Choroid plexus epithelial cell (primary cell): Measurements from ENCODE around the gene B4GALT2.

Experiments
- DNase-seq: peaks from one replicate; pipeline ENCODE4 v3.0.0-alpha.2; 2010; ENCODE audit warnings: low read depth
- H3K4me3 ChIP-seq: 2 replicates; pipeline ENCODE4 v1.5.1; 2011; ENCODE audit warnings: low read depth, mild to moderate bottlenecking, control low read depth, low read length, moderate library complexity
- CTCF ChIP-seq: conservative IDR thresholded peaks from 2 replicates; pipeline ENCODE4 v1.5.1; 2011; ENCODE audit warnings: low read depth, mild to moderate bottlenecking, control low read depth, inconsistent platforms, low read length, moderate library complexity

The B4GALT2 gene

GRCh38 chr1:43970911-43971310 is 8.1 kb upstream of the B4GALT2 start:
- no peak for TF ChIP-seq CTCF
- no peak overlapping the region for H3K4me3 ChIP-seq
- DNase-seq, result no peak

GRCh38 chr1:43971336-43971980 is 7.6 kb upstream of the B4GALT2 start:
- no peak overlapping the region for H3K4me3 ChIP-seq
- no peak for TF ChIP-seq CTCF
- DNase-seq, result no peak

DNA sequence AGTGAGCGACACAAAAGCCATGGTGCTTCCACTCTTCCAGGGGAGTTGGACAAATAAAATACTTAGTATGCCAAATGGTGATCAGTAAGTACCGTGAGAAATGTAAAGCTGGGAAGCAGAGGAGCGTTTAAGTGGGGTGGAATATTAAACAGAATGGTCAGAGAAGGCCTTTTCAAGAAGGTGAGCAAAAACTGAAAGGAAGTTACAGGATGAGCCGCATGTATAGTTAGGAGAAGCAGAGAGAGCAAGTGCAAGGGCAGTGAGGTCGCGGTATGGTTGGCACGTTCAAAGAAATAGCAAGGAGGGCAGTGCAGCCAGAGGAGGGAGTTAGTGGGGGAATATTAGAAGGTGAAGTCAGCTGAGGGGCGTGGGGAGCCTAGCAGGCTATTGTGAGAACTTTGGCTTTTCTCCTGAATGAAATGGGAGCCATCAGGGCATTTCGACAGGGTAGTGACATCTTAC is 5.0 kb upstream of the B4GALT2 start:
- DNase-seq, result peak; percentile 22
- H3K4me3 ChIP-seq, result peak overlapping the region; percentile 97

DNA sequence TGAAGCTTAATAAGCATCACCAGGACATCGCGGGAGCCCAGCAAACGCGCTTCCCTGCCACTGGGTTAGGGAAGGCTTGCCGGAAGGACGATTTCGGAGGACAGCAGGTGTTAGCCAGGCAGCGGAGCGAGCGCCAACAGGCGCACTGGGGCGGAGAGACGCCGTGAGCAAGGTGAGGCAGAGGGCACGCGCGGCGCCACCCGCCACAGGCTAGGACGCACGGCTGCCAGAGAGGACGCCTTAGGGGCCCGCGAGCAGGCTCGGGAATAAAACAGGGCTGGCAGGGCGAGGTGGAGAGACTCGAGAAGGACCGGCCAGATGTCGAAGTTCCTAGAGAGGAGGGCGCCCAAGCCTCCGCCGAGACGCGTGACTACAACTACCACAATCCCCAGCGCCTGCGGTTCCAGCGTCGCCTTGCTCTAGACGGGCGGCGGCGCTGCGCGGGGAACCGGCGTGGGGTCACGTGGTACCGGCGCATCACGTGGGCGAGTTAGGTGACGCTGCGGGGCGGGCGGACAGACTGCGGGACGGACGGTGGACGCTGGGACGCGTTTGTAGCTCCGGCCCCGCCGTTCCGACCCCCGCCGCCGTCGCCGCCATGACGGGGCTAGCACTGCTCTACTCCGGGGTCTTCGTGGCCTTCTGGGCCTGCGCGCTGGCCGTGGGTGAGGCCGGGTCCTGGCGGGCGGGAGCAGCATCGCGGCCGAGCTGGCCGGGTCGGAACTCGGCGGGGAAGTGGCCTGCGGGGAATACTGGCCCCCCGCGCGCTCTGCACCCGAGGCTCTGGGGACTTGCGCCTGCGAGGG is 4.4 kb upstream of the B4GALT2 start, which contains the start of gene ATP6V0B:
ATP6V0B (plus strand) TSS at position 518 of the 806 bp plus-strand sequence; CDS start at position 599, 81 bp downstream.
- peak within 1 kb of the TSS; percentile 97 for H3K4me3 ChIP-seq
- no peak for TF ChIP-seq CTCF
- DNase-seq, result peak; percentile 95

More for the DNA sequence above, 5.0 kb upstream of the B4GALT2 start:
- TF ChIP-seq CTCF, result no peak

DNA sequence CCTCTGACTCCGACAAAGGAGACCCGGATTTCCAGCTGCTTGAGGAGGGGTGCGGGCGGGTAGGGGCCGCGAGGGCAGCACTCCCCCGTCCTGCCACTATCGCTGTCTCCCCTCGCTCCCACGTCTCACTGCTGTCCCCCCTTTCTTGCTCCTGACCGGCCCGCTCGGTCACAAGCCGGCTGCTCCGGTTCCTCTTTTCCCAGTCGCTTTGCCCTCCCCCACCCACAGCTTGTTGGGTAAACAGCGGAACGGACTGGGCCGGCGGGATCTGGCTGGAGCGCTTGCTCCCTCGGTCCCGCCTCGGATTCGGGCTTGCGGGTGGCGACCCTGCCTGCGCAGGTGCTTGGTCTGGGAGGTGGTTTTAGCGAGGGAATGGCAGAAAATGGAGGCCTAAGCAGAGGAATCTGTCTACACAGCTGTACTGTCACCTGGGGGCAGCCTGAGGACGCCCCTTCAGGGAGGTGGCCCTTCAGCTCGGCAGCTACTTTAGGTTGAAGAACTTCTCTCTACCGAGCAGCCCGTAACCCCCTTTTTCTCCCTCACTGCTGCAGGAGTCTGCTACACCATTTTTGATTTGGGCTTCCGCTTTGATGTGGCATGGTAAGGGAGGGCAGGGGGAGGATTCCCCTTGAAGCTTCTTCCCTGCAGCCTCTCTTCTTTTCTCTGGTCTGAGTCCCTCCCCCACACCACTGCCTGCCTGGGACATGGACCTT is 3.6 kb upstream of the B4GALT2 start:
- TF ChIP-seq CTCF, result no peak
- DNase-seq, result peak; percentile 33
- H3K4me3 ChIP-seq, result peak overlapping the region; percentile 97

DNA sequence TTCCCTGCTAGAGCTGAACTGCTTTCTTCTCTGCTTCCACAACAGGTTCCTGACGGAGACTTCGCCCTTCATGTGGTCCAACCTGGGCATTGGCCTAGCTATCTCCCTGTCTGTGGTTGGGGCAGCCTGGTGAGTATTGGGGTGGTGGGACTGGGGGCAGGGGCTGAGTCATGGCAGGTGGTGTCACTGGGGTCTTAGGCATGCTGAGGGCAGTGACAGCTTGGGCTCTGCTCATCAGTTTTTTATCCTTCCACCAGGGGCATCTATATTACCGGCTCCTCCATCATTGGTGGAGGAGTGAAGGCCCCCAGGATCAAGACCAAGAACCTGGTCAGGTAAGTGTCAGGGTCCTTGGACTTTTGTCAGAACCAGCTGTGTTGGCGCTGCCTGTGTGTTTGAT is 3.0 kb upstream of the B4GALT2 start:
- H3K4me3 ChIP-seq, result peak overlapping the region; percentile 97
- DNase-seq, result no peak
- peak; percentile 19 for TF ChIP-seq CTCF
